ENCODE measurements around the gene KLK6.

- TF ChIP-seq, protein P1, sequence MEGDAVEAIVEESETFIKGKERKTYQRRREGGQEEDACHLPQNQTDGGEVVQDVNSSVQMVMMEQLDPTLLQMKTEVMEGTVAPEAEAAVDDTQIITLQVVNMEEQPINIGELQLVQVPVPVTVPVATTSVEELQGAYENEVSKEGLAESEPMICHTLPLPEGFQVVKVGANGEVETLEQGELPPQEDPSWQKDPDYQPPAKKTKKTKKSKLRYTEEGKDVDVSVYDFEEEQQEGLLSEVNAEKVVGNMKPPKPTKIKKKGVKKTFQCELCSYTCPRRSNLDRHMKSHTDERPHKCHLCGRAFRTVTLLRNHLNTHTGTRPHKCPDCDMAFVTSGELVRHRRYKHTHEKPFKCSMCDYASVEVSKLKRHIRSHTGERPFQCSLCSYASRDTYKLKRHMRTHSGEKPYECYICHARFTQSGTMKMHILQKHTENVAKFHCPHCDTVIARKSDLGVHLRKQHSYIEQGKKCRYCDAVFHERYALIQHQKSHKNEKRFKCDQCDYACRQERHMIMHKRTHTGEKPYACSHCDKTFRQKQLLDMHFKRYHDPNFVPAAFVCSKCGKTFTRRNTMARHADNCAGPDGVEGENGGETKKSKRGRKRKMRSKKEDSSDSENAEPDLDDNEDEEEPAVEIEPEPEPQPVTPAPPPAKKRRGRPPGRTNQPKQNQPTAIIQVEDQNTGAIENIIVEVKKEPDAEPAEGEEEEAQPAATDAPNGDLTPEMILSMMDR (IDR thresholded peaks at IDR 0.05) = no peak
- TF ChIP-seq POLR2A (IDR thresholded peaks at IDR 0.05) = no peak
Measured at GRCh38 chr19:50998686-50999085, 29.3 kb upstream of the KLK6 start.
